ENCODE results near the gene NAP1L4. TPM values are rescaled to one million over a fixed set of nuclear protein-coding genes. Genes with fewer than 3 reads are reported as not detected.
A peak's percentile ranks its signal among the peaks of the same experiment; 100 is the strongest.

NAP1L4 gene
- total RNA-seq, 1 donor from 2014 or later = 132 TPM

- DNase-seq = no peak
Measured at GRCh38 chr11:3010521-3011275, 18.6 kb upstream of the NAP1L4 start.

GRCh38 chr11:3010004-3010403 lies 17.9 kb upstream of the NAP1L4 start:
- DNase-seq = no peak

GRCh38 chr11:3009481-3009880 lies 17.4 kb upstream of the NAP1L4 start:
- no peak for DNase-seq

- DNase-seq = no peak
Measured at GRCh38 chr11:3008746-3009336, 16.7 kb upstream of the NAP1L4 start.

GRCh38 chr11:3007404-3008010 lies 15.4 kb upstream of the NAP1L4 start:
- DNase-seq = no peak

GRCh38 chr11:3006505-3007260 lies 14.6 kb upstream of the NAP1L4 start:
- no peak for DNase-seq

GRCh38 chr11:3004481-3004880 lies 12.4 kb upstream of the NAP1L4 start:
- DNase-seq = no peak

- DNase-seq = no peak
Measured at GRCh38 chr11:3003396-3004231, 11.5 kb upstream of the NAP1L4 start.

GRCh38 chr11:3002871-3003270 lies 10.7 kb upstream of the NAP1L4 start:
- DNase-seq = no peak

- no peak for DNase-seq
Measured at GRCh38 chr11:3002351-3002861, 10.3 kb upstream of the NAP1L4 start.

- DNase-seq = no peak
Measured at GRCh38 chr11:3001496-3001895, 9.4 kb upstream of the NAP1L4 start.

- peak; percentile 73 for DNase-seq
Measured at GRCh38 chr11:3000032-3000961, 8.2 kb upstream of the NAP1L4 start.

- no peak for DNase-seq
Measured at GRCh38 chr11:2999464-2999998, 7.4 kb upstream of the NAP1L4 start.

- no peak for DNase-seq
Measured at GRCh38 chr11:2998073-2998850, 6.1 kb upstream of the NAP1L4 start.

- no peak for DNase-seq
Measured at GRCh38 chr11:2997406-2997805, 5.3 kb upstream of the NAP1L4 start.

GRCh38 chr11:2996976-2997375 lies 4.8 kb upstream of the NAP1L4 start:
- no peak for DNase-seq

- DNase-seq = no peak
Measured at GRCh38 chr11:2995893-2996554, 3.9 kb upstream of the NAP1L4 start.

GRCh38 chr11:2995031-2995561 lies 3.0 kb upstream of the NAP1L4 start:
- DNase-seq = no peak

GRCh38 chr11:2994336-2994730 lies 2.2 kb upstream of the NAP1L4 start:
- no peak for DNase-seq

Data from dermis blood vessel endothelial cell (primary cell).